IMR-90 (cell line): Measurements from ENCODE around the gene PLB1. TPM values are rescaled to one million over a fixed set of nuclear protein-coding genes. Genes with fewer than 3 reads are reported as not detected.

Experiments
- ATAC-seq: fragments of 200-7000 bp; cut with Tn5 transposase; 2 replicates; pipeline ENCODE4 v1.9.1; 2020; ENCODE audit warnings: low read depth, mild to moderate bottlenecking, moderate library complexity
- BruUV-seq: library from RNA; stranded (reverse); fragments of 400-500 nt; replicated peaks from 2 replicates; lab custom pipeline; 2021; lab: Mats Ljungman, UMichigan
- CTCF ChIA-PET: fragments of 300-600 bp; formaldehyde crosslinking; extraction: SDS; loops from one replicate; lab custom pipeline; 2021; ENCODE audit warnings: antibody characterized with exemption; lab: Yijun Ruan, JAX
- POLR2A ChIA-PET: fragments of 300-600 bp; sonication (Branson Sonifier 250); formaldehyde crosslinking; loops from one replicate; lab custom pipeline; 2022; ENCODE audit warnings: antibody characterized with exemption; ENCODE audit not compliant: unreplicated experiment; lab: Charles Lee
- DNase-seq: peaks from one replicate; pipeline ENCODE4 v3.0.0; 2013
- H2AFZ ChIP-seq: replicated peaks from 2 replicates; pipeline ENCODE3; 2013; ENCODE audit warnings: low read length, mild to moderate bottlenecking; ENCODE audit not compliant: poor library complexity
- H2AK5ac ChIP-seq: 2 replicates; pipeline ENCODE4 v1.6.1; 2013; ENCODE audit warnings: low read depth, low read length, inconsistent platforms
- H2AK9ac ChIP-seq: replicated peaks from 2 replicates; pipeline ENCODE3; 2013; ENCODE audit warnings: mild to moderate bottlenecking, low read depth, low read length, moderate library complexity; ENCODE audit not compliant: poor library complexity
- H2BK120ac ChIP-seq: 2 replicates; pipeline ENCODE4 v1.6.1; 2013; ENCODE audit warnings: low read depth, low read length, inconsistent platforms
- H2BK15ac ChIP-seq: 3 replicates; pipeline ENCODE4 v1.6.1; 2013; ENCODE audit warnings: low read depth, low read length, inconsistent platforms
- H2BK20ac ChIP-seq: 2 replicates; pipeline ENCODE4 v1.6.1; 2013; ENCODE audit warnings: low read depth, mild to moderate bottlenecking, inconsistent platforms, low read length, moderate library complexity
- H2BK5ac ChIP-seq: 2 replicates; pipeline ENCODE4 v1.6.1; 2013; ENCODE audit warnings: mild to moderate bottlenecking, low read depth, low read length, inconsistent platforms; ENCODE audit not compliant: poor library complexity, severe bottlenecking
- H3K14ac ChIP-seq: replicated peaks from 2 replicates; pipeline ENCODE4 v1.6.1; 2013; ENCODE audit warnings: low read depth, low read length, inconsistent platforms
- H3K18ac ChIP-seq: 2 replicates; pipeline ENCODE4 v1.6.1; 2013; ENCODE audit warnings: low read depth, low read length, control low read depth
- H3K23ac ChIP-seq: 2 replicates; pipeline ENCODE4 v1.6.1; 2013; ENCODE audit warnings: low read depth, low read length, inconsistent platforms
- H3K27ac ChIP-seq: 2 replicates; pipeline ENCODE4 v1.5.1; 2013; ENCODE audit warnings: mild to moderate bottlenecking, control low read depth, low read length; ENCODE audit not compliant: insufficient read depth
- H3K27me3 ChIP-seq: 2 replicates; pipeline ENCODE4 v1.6.1; 2013; ENCODE audit warnings: low read length; ENCODE audit not compliant: control insufficient read depth, insufficient read depth
- H3K36me3 ChIP-seq: 2 replicates; pipeline ENCODE4 v1.6.1; 2013; ENCODE audit warnings: low read length, mixed read lengths; ENCODE audit not compliant: control insufficient read depth, insufficient read depth
- H3K4ac ChIP-seq: 2 replicates; pipeline ENCODE4 v1.6.1; 2013; ENCODE audit warnings: low read depth, low read length, inconsistent platforms
- H3K4me1 ChIP-seq: 2 replicates; pipeline ENCODE4 v1.6.1; 2013; ENCODE audit warnings: low read length, mixed read lengths; ENCODE audit not compliant: control insufficient read depth, insufficient read depth
- H3K4me2 ChIP-seq: 2 replicates; pipeline ENCODE4 v1.6.1; 2013; ENCODE audit warnings: low read depth, mild to moderate bottlenecking, control low read depth, low read length, moderate library complexity
- H3K4me3 ChIP-seq: 2 replicates; pipeline ENCODE4 v1.5.1; 2013; ENCODE audit warnings: low read depth, mild to moderate bottlenecking, control low read depth, low read length, moderate library complexity; ENCODE audit not compliant: insufficient read depth
- H3K56ac ChIP-seq: 2 replicates; pipeline ENCODE4 v1.6.1; 2013; ENCODE audit warnings: low read length, inconsistent platforms; ENCODE audit not compliant: insufficient read depth; ENCODE audit errors: extremely low read depth
- H3K79me1 ChIP-seq, 2 experiments: 2 replicates each; pipeline ENCODE4 v1.6.1; 2013; ENCODE audit warnings: low read length in 2 of 2, inconsistent platforms in 1 of 2, low read depth in 1 of 2
- H3K9ac ChIP-seq: 2 replicates; pipeline ENCODE4 v1.6.1; 2013; ENCODE audit warnings: low read depth, low read length, control low read depth
- H3K9me1 ChIP-seq: 2 replicates; pipeline ENCODE4 v1.6.1; 2013; ENCODE audit warnings: low read length, inconsistent platforms; ENCODE audit not compliant: insufficient read depth
- H3K9me3 ChIP-seq: 2 replicates; pipeline ENCODE4 v1.6.1; 2013; ENCODE audit warnings: low read length; ENCODE audit not compliant: control insufficient read depth, insufficient read depth
- H4K20me1 ChIP-seq: 2 replicates; pipeline ENCODE4 v1.6.1; 2013; ENCODE audit warnings: low read length, inconsistent platforms; ENCODE audit not compliant: insufficient read depth
- H4K5ac ChIP-seq: 2 replicates; pipeline ENCODE4 v1.6.1; 2013; ENCODE audit warnings: mild to moderate bottlenecking, low read depth, low read length, control low read depth
- H4K8ac ChIP-seq, 2 experiments: 2 replicates each; pipeline ENCODE4 v1.6.1; 2013; ENCODE audit warnings: low read depth in 2 of 2, low read length in 2 of 2, control low read depth in 1 of 2, inconsistent platforms in 1 of 2
- H4K91ac ChIP-seq: 2 replicates; pipeline ENCODE4 v1.6.1; 2013; ENCODE audit warnings: low read depth, low read length, inconsistent platforms; ENCODE audit not compliant: insufficient read depth
- BHLHE40 ChIP-seq: fragments of 150-350 bp; IDR thresholded peaks from 2 replicates; pipeline ENCODE4 v1.6.1; 2016; ENCODE audit warnings: mild to moderate bottlenecking, low read depth, low read length
- CEBPB ChIP-seq: IDR thresholded peaks from 2 replicates; pipeline ENCODE4 v1.6.1; 2012; ENCODE audit warnings: low read depth, low read length, improper control_type of control experiment
- CHD1 ChIP-seq: IDR thresholded peaks from 2 replicates; pipeline ENCODE4 v1.6.1; 2012; ENCODE audit warnings: low read depth, low read length, improper control_type of control experiment
- CTCF ChIP-seq: conservative IDR thresholded peaks from 2 replicates; pipeline ENCODE4 v1.5.1; 2012; ENCODE audit warnings: mild to moderate bottlenecking, low read depth, low read length, improper control_type of control experiment
- ELK1 ChIP-seq: fragments of 150-350 bp; IDR thresholded peaks from 2 replicates; pipeline ENCODE4 v1.6.1; 2016; ENCODE audit warnings: low read depth, mild to moderate bottlenecking, low read length, moderate library complexity, borderline replicate concordance
- FOS ChIP-seq: fragments of 150-350 bp; IDR thresholded peaks from 2 replicates; pipeline ENCODE4 v1.6.1; 2016; ENCODE audit warnings: low read depth, low read length
- MAFK ChIP-seq: IDR thresholded peaks from 2 replicates; pipeline ENCODE4 v1.6.1; 2012; ENCODE audit warnings: low read depth, low read length, improper control_type of control experiment
- MAZ ChIP-seq: IDR thresholded peaks from 2 replicates; pipeline ENCODE4 v1.6.1; 2012; ENCODE audit warnings: low read depth, mild to moderate bottlenecking, low read length, improper control_type of control experiment, moderate library complexity, borderline replicate concordance
- MXI1 ChIP-seq: IDR thresholded peaks from 2 replicates; pipeline ENCODE4 v1.6.1; 2012; ENCODE audit warnings: low read depth, mild to moderate bottlenecking, low read length, moderate library complexity, borderline replicate concordance
- NFE2L2 ChIP-seq: fragments of 150-350 bp; IDR thresholded peaks from 2 replicates; pipeline ENCODE4 v1.6.1; 2016; ENCODE audit warnings: low read depth, mild to moderate bottlenecking, low read length
- POLR2A ChIP-seq: IDR thresholded peaks from 2 replicates; pipeline ENCODE4 v1.6.1; 2012; ENCODE audit warnings: mild to moderate bottlenecking, low read depth, low read length
- RAD21 ChIP-seq: IDR thresholded peaks from 2 replicates; pipeline ENCODE4 v1.6.1; 2012; ENCODE audit warnings: low read length, improper control_type of control experiment
- RCOR1 ChIP-seq: IDR thresholded peaks from 2 replicates; pipeline ENCODE4 v1.6.1; 2012; ENCODE audit warnings: mild to moderate bottlenecking, low read length, improper control_type of control experiment; ENCODE audit not compliant: insufficient replicate concordance
- RFX5 ChIP-seq: IDR thresholded peaks from 2 replicates; pipeline ENCODE4 v1.8.0; 2012; ENCODE audit warnings: low read depth, mild to moderate bottlenecking, low read length, moderate library complexity
- SMC3 ChIP-seq: fragments of 150-350 bp; IDR thresholded peaks from 2 replicates; pipeline ENCODE4 v1.6.1; 2016; ENCODE audit warnings: low read depth, mild to moderate bottlenecking, antibody characterized with exemption, low read length, moderate library complexity
- USF2 ChIP-seq: fragments of 150-350 bp; IDR thresholded peaks from 2 replicates; pipeline ENCODE4 v1.6.1; 2017; ENCODE audit warnings: mild to moderate bottlenecking, antibody characterized with exemption, low read length, low read depth
- WGBS, 2 experiments: methylation state at CpG; one replicate each; pipeline versions ENCODE4 v1.1.5 to v1.1.7; 2013; ENCODE audit warnings: missing lambda C conversion rate in 2 of 2; ENCODE audit not compliant: insufficient read length in 1 of 2; ENCODE audit errors: extremely low coverage in 2 of 2; 5-methylcytosine and 5-hydroxymethylcytosine counted together
- dilution Hi-C: fragments of 300-500 bp; cut with HindIII; formaldehyde crosslinking; loops from one replicate; pipeline ENCODE4 v1.14.3; 2018; ENCODE audit warnings: low sequenced_read_pairs; ENCODE audit not compliant: unreplicated experiment
- in situ Hi-C: fragments of 300-500 bp; cut with MboI; formaldehyde crosslinking; loops from 3 replicates; pipeline ENCODE4 v1.14.3; 2019; ENCODE audit warnings: low sequenced_read_pairs, inconsistent platforms, mixed read lengths
- intact Hi-C: fragments of 100-400 bp; cut with micrococcal nuclease; formaldehyde crosslinking; loops from 2 replicates; pipeline ENCODE4 v1.10.0; 2022
- polyA plus RNA-seq, 3 experiments: library from polyadenylated mRNA; depleted of rRNA; stranded (reverse); fragments of >200 nt; gene quantifications; 2 replicates each; pipeline ENCODE4 v1.2.3, GENCODE V29; 2012; ENCODE audit warnings: low replicate concordance in 1 of 3
- total RNA-seq: library from RNA; depleted of rRNA; stranded (reverse); fragments of >200 nt; gene quantifications from 2 replicates; pipeline ENCODE4 v1.2.3, GENCODE V29; 2012

Gene PLB1
- total and polyA plus RNA-seq, 2 of the 4 experiments (the other 2 are of a cell fraction) = 0.74 to 0.90 TPM

- no peak overlapping the region for H2BK5ac ChIP-seq
- no peak overlapping the region for H3K23ac ChIP-seq
- no peak overlapping the region for H3K4me2 ChIP-seq
- H3K18ac ChIP-seq = no peak overlapping the region
- 0 out of 2 replicates have a peak, but pooled peaks cover 3% of the 10 kb centered on the region for H3K9me3 ChIP-seq
- no peaks in the 10 kb centered on the region for H4K20me1 ChIP-seq
- H3K4me1 ChIP-seq = peaks cover 15% of the 10 kb centered on the region
- no peak overlapping the region for H2AFZ ChIP-seq
- H3K14ac ChIP-seq = no peak overlapping the region
- no peak overlapping the region for H3K4ac ChIP-seq
- dilution Hi-C loops = no loop called here
- no peaks in the 10 kb centered on the region for H3K36me3 ChIP-seq
- H2BK15ac ChIP-seq = no peak overlapping the region
- DNase-seq (no peak), ATAC-seq (no peak)
- CTCF ChIA-PET = interaction anchor here (0.9 kb wide), 1 partner anchor 22 kb away, joined by 4 read pairs; no protein-coding TSS in a partner anchor
- no peak overlapping the region for H2BK20ac ChIP-seq
- no CpG with 5 or more reads among the region's 2 CpGs for WGBS, 2 experiments
- H3K9ac ChIP-seq = no peak overlapping the region
- POLR2A ChIA-PET = interaction anchor here (0.6 kb wide), 1 partner anchor 12 kb away, joined by 3 read pairs; no protein-coding TSS in a partner anchor
- no peak for TF ChIP-seq CHD1
- TF ChIP-seq MXI1 = no peak
- TF ChIP-seq RAD21 = no peak
- no peak for TF ChIP-seq FOS
- no peak for TF ChIP-seq BHLHE40
- TF ChIP-seq RFX5 = no peak
- TF ChIP-seq CEBPB = no peak
- TF ChIP-seq SMC3 = no peak
- TF ChIP-seq NFE2L2 = no peak
- no peak for TF ChIP-seq MAZ
- no peak for TF ChIP-seq RCOR1
- TF ChIP-seq POLR2A = no peak
- no peak for TF ChIP-seq MAFK
- TF ChIP-seq ELK1 = no peak
- TF ChIP-seq CTCF = no peak
- TF ChIP-seq USF2 = no peak
- H4K91ac ChIP-seq = no peak overlapping the region
- no TSS peak for BruUV-seq
- intact Hi-C loops = no loop called here
- H3K4me3 ChIP-seq = no peak overlapping the region
- no peak overlapping the region for H3K56ac ChIP-seq
- H3K27me3 ChIP-seq = no peaks in the 10 kb centered on the region
- H2AK9ac ChIP-seq = no peak overlapping the region
- no peak overlapping the region for H4K5ac ChIP-seq
- H2AK5ac ChIP-seq = no peak overlapping the region
- no peak overlapping the region for H4K8ac ChIP-seq
- peaks cover 18% of the 10 kb centered on the region for H3K9me1 ChIP-seq
- in situ Hi-C loops = no loop called here
- H2BK120ac ChIP-seq = no peak overlapping the region; the same call in 1 of the 2 replicates
- H3K27ac ChIP-seq = no peak overlapping the region
- 0 out of 4 replicates have a peak, but pooled peaks cover 0 to 4% of the 10 kb centered on the region in 2 experiments for H3K79me1 ChIP-seq
These were observed 175.0 kb downstream of the PLB1 start for GRCh38 chr2:28670856-28671255.
